Immature natural killer cell (primary cell): ENCODE results near the gene ACTN4. TPM values are rescaled to one million over a fixed set of nuclear protein-coding genes. Genes with fewer than 3 reads are reported as not detected.
A peak's percentile ranks its signal among the peaks of the same experiment; 100 is the strongest.

Experiments used
- DNase-seq, 3 donors: peaks; one replicate each; pipeline ENCODE4 v3.0.0; 2022; ENCODE audit warnings: mixed read lengths in 1 of 3
- H3K27ac Mint-ChIP-seq, 6 donors: one replicate each; pipeline ENCODE4 v1.8.0; 2020; ENCODE audit warnings: mixed read lengths in 6 of 6, mild to moderate bottlenecking in 5 of 6, inconsistent platforms in 4 of 6, moderate library complexity in 3 of 6
- H3K27me3 Mint-ChIP-seq, 3 donors: one replicate each; pipeline ENCODE4 v1.8.0; 2020 to 2021; ENCODE audit warnings: low read depth in 3 of 3, mild to moderate bottlenecking in 3 of 3, mixed read lengths in 3 of 3, moderate library complexity in 3 of 3, inconsistent platforms in 1 of 3
- H3K36me3 Mint-ChIP-seq, 3 donors: one replicate each; pipeline ENCODE4 v1.8.0; 2020; ENCODE audit warnings: mixed read lengths in 3 of 3, inconsistent platforms in 2 of 3, mild to moderate bottlenecking in 2 of 3
- H3K4me1 Mint-ChIP-seq, 2 donors: one replicate each; pipeline ENCODE4 v1.8.0; 2020; ENCODE audit warnings: inconsistent platforms in 2 of 2, mild to moderate bottlenecking in 2 of 2, mixed read lengths in 2 of 2, moderate library complexity in 1 of 2
- H3K4me3 Mint-ChIP-seq, 5 donors: one replicate each; pipeline ENCODE4 v1.8.0; 2020; ENCODE audit warnings: mild to moderate bottlenecking in 5 of 5, mixed read lengths in 5 of 5, inconsistent platforms in 3 of 5, moderate library complexity in 3 of 5
- H3K9me3 Mint-ChIP-seq, 6 donors: one replicate each; pipeline ENCODE4 v1.8.0; 2020; ENCODE audit warnings: mild to moderate bottlenecking in 6 of 6, mixed read lengths in 6 of 6, inconsistent platforms in 4 of 6, moderate library complexity in 3 of 6
- polyA plus RNA-seq, 3 donors: library from polyadenylated mRNA; unstranded; fragments of 300-500 nt; fragmentation: Illumina TruSeq; gene quantifications; one replicate each; pipeline ENCODE4 v1.2.3, GENCODE V29; 2021

The ACTN4 gene
- polyA plus RNA-seq, 3 donors from 2014 or later: 8.5 to 68.3 (median 17.4) TPM

GRCh38 chr19:38727868-38728660 lies 80.6 kb downstream of the ACTN4 start:
- Mint-ChIP-seq H3K27ac (peak overlapping the region; percentile 17 to 96 (median 76)), H3K36me3 (peaks cover 4 to 21% (median 9%) of the 10 kb centered on the region in 3 donors), H3K9me3 (no peaks in the 10 kb centered on the region), H3K27me3 (peaks cover 7 to 23% (median 18%) of the 10 kb centered on the region in 3 donors), H3K4me1 (peaks cover 58 to 61% of the 10 kb centered on the region in 2 donors), H3K4me3 (peak overlapping the region in 4 of 5 donors; percentile 13 to 40 (median 17))
- no peak for DNase-seq

GRCh38 chr19:38728752-38729541 lies 81.5 kb downstream of the ACTN4 start:
- Mint-ChIP-seq H3K4me3 (peak overlapping the region in 2 of 5 donors; percentile 13 to 18), H3K4me1 (peaks cover 66% of the 10 kb centered on the region in 2 donors), H3K27ac (peak overlapping the region in 5 of 6 donors; percentile 17 to 85 (median 68)), H3K9me3 (no peaks in the 10 kb centered on the region), H3K27me3 (peaks cover 7 to 23% (median 19%) of the 10 kb centered on the region in 3 donors), H3K36me3 (peaks cover 4 to 21% (median 9%) of the 10 kb centered on the region in 3 donors)
- DNase-seq: no peak

DNA sequence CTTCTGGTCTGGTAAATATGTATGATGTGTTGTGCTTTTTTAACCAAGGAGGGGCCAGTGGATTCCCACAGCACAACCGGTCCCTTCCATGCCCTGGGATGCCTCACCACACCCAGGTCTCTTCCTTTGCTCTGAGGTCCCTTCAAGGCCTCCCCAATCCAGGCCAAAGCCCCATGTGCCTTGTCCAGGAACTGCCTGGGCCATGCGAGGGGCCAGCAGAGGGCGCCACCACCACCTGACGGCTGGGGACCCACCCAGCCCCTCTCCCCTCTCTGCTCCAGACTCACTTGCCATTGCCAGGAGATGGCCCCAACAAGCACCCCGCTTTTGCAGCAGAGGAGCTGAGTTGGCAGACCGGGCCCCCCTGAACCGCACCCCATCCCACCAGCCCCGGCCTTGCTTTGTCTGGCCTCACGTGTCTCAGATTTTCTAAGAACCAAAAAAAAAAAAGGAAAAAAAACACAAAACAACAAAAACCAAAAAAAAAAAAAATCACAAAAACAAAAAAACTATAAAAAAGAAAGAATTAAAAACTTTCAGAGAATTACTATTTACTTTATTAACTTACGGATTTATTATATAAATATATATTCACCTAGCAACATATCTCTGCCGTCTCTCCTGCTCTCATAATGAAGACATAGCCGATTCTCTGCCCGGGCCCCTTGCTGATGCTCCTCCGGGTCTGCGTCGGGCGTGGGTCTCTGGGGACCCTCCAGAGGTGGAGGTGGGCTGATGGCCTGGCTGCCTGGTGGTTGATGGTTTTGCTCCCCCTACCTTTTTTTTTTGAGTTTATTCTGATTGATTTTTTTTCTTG lies 82.4 kb downstream of the ACTN4 start:
- peaks cover 4 to 21% (median 9%) of the 10 kb centered on the region in 3 donors for H3K36me3 Mint-ChIP-seq
- no peaks in the 10 kb centered on the region for H3K9me3 Mint-ChIP-seq
- H3K4me1 Mint-ChIP-seq: peaks cover 71 to 74% of the 10 kb centered on the region in 2 donors
- H3K27ac Mint-ChIP-seq: peak overlapping the region; percentile 80 to 91 (median 86)
- H3K4me3 Mint-ChIP-seq: peak overlapping the region; percentile 10 to 66 (median 47)
- peaks cover 13 to 31% (median 25%) of the 10 kb centered on the region in 3 donors for H3K27me3 Mint-ChIP-seq
- peak; percentile 64 to 74 (median 74) for DNase-seq

GRCh38 chr19:38730470-38730730 lies 83.0 kb downstream of the ACTN4 start:
- H3K27me3 Mint-ChIP-seq: peaks cover 18 to 36% (median 28%) of the 10 kb centered on the region in 3 donors
- H3K36me3 Mint-ChIP-seq: peaks cover 4 to 21% (median 9%) of the 10 kb centered on the region in 3 donors
- no peak for DNase-seq
- peak overlapping the region; percentile 67 to 85 (median 74) for H3K27ac Mint-ChIP-seq
- peak overlapping the region in 1 of 5 donors; percentile 21 for H3K4me3 Mint-ChIP-seq
- H3K4me1 Mint-ChIP-seq: peaks cover 66 to 72% of the 10 kb centered on the region in 2 donors
- peaks cover 0 to 2% (median 0%) of the 10 kb centered on the region in 6 donors for H3K9me3 Mint-ChIP-seq

DNA sequence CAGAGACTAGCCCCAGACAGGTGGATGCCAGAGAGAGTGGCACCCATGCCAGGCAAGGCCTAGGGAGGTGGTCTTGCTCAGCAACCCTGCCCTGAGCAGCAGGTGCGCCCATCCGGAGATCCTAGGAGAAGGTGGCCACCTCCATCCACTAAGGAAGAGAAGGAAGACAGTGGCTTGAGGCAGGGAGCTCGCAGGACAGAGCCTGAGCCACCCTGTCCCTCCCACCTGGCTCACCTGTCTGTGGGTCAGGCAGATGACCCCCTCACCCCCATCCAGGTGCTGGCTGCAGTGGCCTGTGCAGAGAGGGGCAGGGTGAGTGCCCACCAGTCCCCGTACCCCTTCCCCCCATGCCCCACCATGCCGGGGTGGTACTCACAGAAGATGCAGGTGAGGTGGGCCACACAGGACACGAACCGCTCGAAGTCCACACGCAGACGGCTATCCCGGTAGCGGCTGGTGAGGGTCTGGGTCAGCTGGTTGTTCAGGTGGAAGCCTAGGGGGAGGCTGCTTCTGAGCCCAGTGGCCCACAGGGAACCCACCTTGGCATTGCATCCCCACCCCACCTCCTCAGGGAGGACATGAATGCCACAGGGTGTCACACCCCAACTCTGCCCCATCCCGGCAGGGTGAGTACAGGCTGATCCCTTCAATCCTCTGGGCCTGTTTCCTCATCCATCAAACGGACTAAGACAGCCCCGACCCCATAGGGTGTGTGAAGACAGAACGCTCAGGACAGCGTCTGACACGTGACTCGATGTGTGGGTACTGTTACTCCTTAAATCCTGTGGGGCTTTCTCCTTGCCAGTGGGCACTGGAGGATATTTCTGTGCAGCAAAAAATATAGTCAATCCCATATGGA lies 83.5 kb downstream of the ACTN4 start:
- H3K4me3 Mint-ChIP-seq: peak overlapping the region in 2 of 5 donors; percentile 2 to 21
- peaks cover 61 to 69% of the 10 kb centered on the region in 2 donors for H3K4me1 Mint-ChIP-seq
- no peak for DNase-seq
- peaks cover 4 to 20% (median 9%) of the 10 kb centered on the region in 3 donors for H3K36me3 Mint-ChIP-seq
- H3K27ac Mint-ChIP-seq: peak overlapping the region; percentile 86 to 95 (median 94)
- peaks cover 20 to 37% (median 28%) of the 10 kb centered on the region in 3 donors for H3K27me3 Mint-ChIP-seq
- peaks cover 0 to 2% (median 0%) of the 10 kb centered on the region in 6 donors for H3K9me3 Mint-ChIP-seq

DNA sequence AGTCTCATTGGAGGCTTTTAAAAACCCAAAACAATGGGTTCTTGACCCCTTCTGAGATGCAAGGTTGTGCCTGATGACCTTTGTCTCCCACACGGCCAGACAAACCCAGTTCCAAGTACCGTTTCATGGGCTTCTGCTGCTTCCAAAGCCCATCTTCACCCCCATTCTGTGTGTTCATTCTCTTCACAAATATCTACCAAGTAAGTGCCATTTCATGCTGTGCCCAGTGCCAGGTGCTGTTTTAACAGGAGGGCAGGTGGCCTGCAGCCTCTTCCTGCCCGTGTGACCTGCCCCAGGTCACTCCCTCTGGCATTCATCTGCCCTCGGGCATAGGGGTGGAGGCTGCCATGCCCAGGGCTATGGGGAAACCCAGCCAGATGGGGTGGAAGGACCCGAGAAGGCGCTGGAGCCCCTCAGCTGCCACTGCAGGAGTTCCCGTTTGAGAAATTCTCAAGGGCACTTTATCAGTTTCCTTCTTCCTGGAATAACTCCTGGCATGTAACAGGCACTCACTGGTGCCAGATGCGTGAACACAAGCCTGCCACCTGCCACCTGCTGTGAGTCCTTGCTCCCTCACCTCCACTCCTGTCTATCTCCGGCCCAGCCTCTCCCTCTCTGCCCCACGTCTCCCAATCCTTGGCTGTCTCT lies 84.3 kb downstream of the ACTN4 start:
- H3K9me3 Mint-ChIP-seq: peaks cover 0 to 2% (median 0%) of the 10 kb centered on the region in 6 donors
- peak overlapping the region in 4 of 5 donors; percentile 2 to 17 (median 4) for H3K4me3 Mint-ChIP-seq
- peaks cover 57 to 64% of the 10 kb centered on the region in 2 donors for H3K4me1 Mint-ChIP-seq
- peak overlapping the region; percentile 86 to 95 (median 94) for H3K27ac Mint-ChIP-seq
- H3K36me3 Mint-ChIP-seq: peaks cover 4 to 12% (median 4%) of the 10 kb centered on the region in 3 donors
- H3K27me3 Mint-ChIP-seq: peaks cover 17 to 40% (median 23%) of the 10 kb centered on the region in 3 donors
- DNase-seq: no peak

DNA sequence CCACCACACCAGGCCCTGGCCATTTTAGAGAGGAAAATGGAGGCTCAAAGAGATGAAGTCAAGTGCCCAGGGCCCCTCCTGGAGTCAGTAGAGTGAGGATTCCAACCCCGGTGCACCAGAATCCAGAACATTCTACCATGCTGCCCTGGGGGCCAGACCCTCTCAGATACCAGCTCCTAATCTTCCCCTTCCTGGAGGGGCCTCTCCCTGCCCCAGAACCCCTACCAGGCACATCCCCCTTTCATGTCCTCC lies 85.7 kb downstream of the ACTN4 start:
- peak overlapping the region; percentile 86 to 95 (median 94) for H3K27ac Mint-ChIP-seq
- peak overlapping the region; percentile 82 to 93 (median 88) for H3K4me3 Mint-ChIP-seq
- peaks cover 59 to 61% of the 10 kb centered on the region in 2 donors for H3K4me1 Mint-ChIP-seq
- peaks cover 4 to 10% (median 4%) of the 10 kb centered on the region in 3 donors for H3K36me3 Mint-ChIP-seq
- H3K27me3 Mint-ChIP-seq: peaks cover 15 to 43% (median 22%) of the 10 kb centered on the region in 3 donors
- peaks cover 0 to 2% (median 0%) of the 10 kb centered on the region in 6 donors for H3K9me3 Mint-ChIP-seq
- no peak for DNase-seq

DNA sequence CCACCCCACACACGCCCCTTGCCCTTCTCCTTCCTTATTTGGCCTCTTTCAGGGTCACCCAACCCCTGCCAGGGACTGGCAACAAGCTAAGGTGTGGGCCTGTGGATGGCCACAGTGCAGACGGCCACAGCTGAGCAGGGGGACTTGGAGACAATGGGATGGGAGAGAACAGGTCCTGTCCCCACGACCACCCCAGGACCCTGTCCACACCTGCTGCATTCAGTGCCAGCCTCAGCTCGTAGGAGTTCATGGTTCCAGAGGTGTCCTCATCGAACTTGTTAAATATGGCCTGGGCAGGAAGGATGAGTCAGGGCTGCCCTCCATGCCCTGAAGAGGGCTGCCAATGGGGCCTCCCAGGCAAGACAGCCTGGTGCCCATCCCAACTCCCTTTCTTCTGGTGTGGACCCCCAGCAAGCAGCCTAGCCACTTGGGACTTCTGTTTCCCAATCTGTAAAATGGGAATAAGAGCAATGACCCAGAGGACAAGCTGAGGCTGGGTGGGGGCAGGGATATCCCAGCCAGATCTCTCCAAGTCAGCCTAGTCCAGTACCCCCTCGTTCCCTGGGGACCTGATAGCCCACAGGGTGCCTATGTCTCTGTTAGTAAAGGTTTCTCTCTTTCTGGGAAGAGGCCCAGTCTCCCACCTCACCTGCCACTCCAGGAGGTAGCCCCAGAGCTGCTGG lies 86.2 kb downstream of the ACTN4 start:
- peaks cover 0 to 2% (median 0%) of the 10 kb centered on the region in 6 donors for H3K9me3 Mint-ChIP-seq
- H3K36me3 Mint-ChIP-seq: peaks cover 4 to 10% (median 4%) of the 10 kb centered on the region in 3 donors
- DNase-seq: peak in 2 of 3 donors; percentile 21 to 35
- H3K4me1 Mint-ChIP-seq: peaks cover 62 to 65% of the 10 kb centered on the region in 2 donors
- H3K27ac Mint-ChIP-seq: peak overlapping the region; percentile 86 to 95 (median 94)
- peaks cover 15 to 41% (median 22%) of the 10 kb centered on the region in 3 donors for H3K27me3 Mint-ChIP-seq
- peak overlapping the region; percentile 82 to 93 (median 88) for H3K4me3 Mint-ChIP-seq

GRCh38 chr19:38734176-38734425 lies 86.7 kb downstream of the ACTN4 start:
- H3K4me3 Mint-ChIP-seq: peak overlapping the region; percentile 82 to 93 (median 88)
- peaks cover 4 to 10% (median 4%) of the 10 kb centered on the region in 3 donors for H3K36me3 Mint-ChIP-seq
- peaks cover 67 to 70% of the 10 kb centered on the region in 2 donors for H3K4me1 Mint-ChIP-seq
- no peak for DNase-seq
- peaks cover 0 to 2% (median 0%) of the 10 kb centered on the region in 6 donors for H3K9me3 Mint-ChIP-seq
- H3K27ac Mint-ChIP-seq: peak overlapping the region; percentile 86 to 95 (median 94)
- H3K27me3 Mint-ChIP-seq: peaks cover 15 to 41% (median 22%) of the 10 kb centered on the region in 3 donors

- Mint-ChIP-seq H3K4me3 (peak overlapping the region; percentile 82 to 93 (median 88)), H3K36me3 (peaks cover 4 to 8% (median 4%) of the 10 kb centered on the region in 3 donors), H3K27ac (peak overlapping the region; percentile 86 to 95 (median 94)), H3K4me1 (peaks cover 70% of the 10 kb centered on the region in 2 donors), H3K27me3 (peaks cover 15 to 38% (median 20%) of the 10 kb centered on the region in 3 donors), H3K9me3 (peaks cover 0 to 2% (median 0%) of the 10 kb centered on the region in 6 donors)
- DNase-seq: peak; percentile 54 to 62 (median 59)
Measured at GRCh38 chr19:38734426-38735256, 87.2 kb downstream of the ACTN4 start.

DNA sequence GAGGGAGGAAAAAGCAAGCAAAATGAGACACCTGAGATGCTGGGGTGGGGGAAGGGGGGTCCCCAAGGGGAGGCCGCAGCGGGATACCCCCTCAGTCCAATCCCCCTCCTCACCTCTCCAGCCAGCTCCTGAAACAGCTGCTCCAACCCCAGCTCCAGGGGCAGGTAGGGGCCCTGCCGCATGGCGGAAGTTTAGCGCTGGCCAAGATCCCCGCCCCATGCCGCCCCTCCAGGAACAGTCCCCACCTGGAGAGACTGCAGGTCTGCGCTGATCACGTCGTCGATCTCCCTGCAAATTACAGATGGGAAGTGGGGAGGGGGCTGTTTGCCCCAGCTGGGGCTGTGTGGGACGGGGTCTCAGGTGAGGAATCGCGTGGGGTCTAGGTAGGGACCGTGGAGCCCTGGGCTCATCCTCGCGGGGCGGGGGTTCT lies 87.8 kb downstream of the ACTN4 start:
- DNase-seq: peak; percentile 48 to 63 (median 58)
- H3K27me3 Mint-ChIP-seq: peaks cover 15 to 33% (median 17%) of the 10 kb centered on the region in 3 donors
- H3K4me1 Mint-ChIP-seq: peaks cover 69 to 71% of the 10 kb centered on the region in 2 donors
- H3K27ac Mint-ChIP-seq: peak overlapping the region; percentile 86 to 95 (median 94)
- H3K9me3 Mint-ChIP-seq: peaks cover 0 to 2% (median 0%) of the 10 kb centered on the region in 6 donors
- peak overlapping the region; percentile 82 to 93 (median 88) for H3K4me3 Mint-ChIP-seq
- peaks cover 3 to 6% (median 4%) of the 10 kb centered on the region in 3 donors for H3K36me3 Mint-ChIP-seq
